ENCODE data around the gene MCU. TPM values are rescaled to one million over a fixed set of nuclear protein-coding genes. Genes with fewer than 3 reads are reported as not detected.
A peak's percentile ranks its signal among the peaks of the same experiment; 100 is the strongest.

The MCU gene
- polyA plus RNA-seq, 1 donor (not counting 4 experiments of a cell fraction or from before 2014, with no cell fraction given) = 103 TPM

- Histone ChIP-seq H2AFZ (ENCODE audit: control insufficient read depth, low read length) (no peak overlapping the region), H3K4me3 (ENCODE audit: control insufficient read depth in 2 of 3, extremely low read depth in 1 of 3, insufficient read depth in 2 of 3, low read depth in 1 of 3, low read length in 3 of 3) (no peak overlapping the region), H3K9me3 (ENCODE audit: control insufficient read depth, low read depth, low read length) (no peaks in the 10 kb centered on the region), H3K79me2 (ENCODE audit: control insufficient read depth, insufficient read depth, low read length) (no peaks in the 10 kb centered on the region), H3K9ac (ENCODE audit: control insufficient read depth, extremely low read depth, insufficient read depth, low read length) (no peak overlapping the region), H3K27ac (ENCODE audit: control insufficient read depth, insufficient read depth, low read length) (peak overlapping the region; percentile 51), H3K4me1 (ENCODE audit: control insufficient read depth, extremely low read depth, insufficient read depth, low read length) (peaks cover 31% of the 10 kb centered on the region), H3K4me2 (ENCODE audit: control insufficient read depth, extremely low read depth, insufficient read depth, low read depth, low read length) (peak overlapping the region; percentile 55), H3K36me3 (ENCODE audit: control insufficient read depth in 2 of 2, extremely low read depth in 1 of 2, insufficient read depth in 2 of 2, low read length in 2 of 2) (peaks cover 4 to 9% of the 10 kb centered on the region in 2 experiments), H4K20me1 (ENCODE audit: control insufficient read depth, extremely low read depth, insufficient read depth, low read length) (no peaks in the 10 kb centered on the region), H3K27me3 (ENCODE audit: control insufficient read depth, extremely low read depth, insufficient read depth, low read length) (no peaks in the 10 kb centered on the region), H3K9me1 (ENCODE audit: control insufficient read depth, extremely low read depth, insufficient read depth, low read length) (no peaks in the 10 kb centered on the region)
- DNase-seq (ENCODE audit: low read depth, low spot score) (peak; percentile 98), FAIRE-seq (peak; percentile 100)
- dilution Hi-C loops (cut with MboI; ENCODE audit: extremely low pct_ligation_motif_present, low sequenced_read_pairs) = no loop called here
- no peak for TF ChIP-seq CTCF (optimal IDR thresholded peaks at IDR 0.05 in 1 of 3, IDR thresholded peaks at IDR 0.05 in 1 of 3, conservative IDR thresholded peaks at IDR 0.05 in 1 of 3; ENCODE audit: extremely low read depth in 1 of 3, insufficient read depth in 2 of 3, low read length in 3 of 3)
- no peak for TF ChIP-seq EZH2 (IDR thresholded peaks at IDR 0.05; ENCODE audit: low read length)
Measured at GRCh38 chr10:72889391-72889831, 197.5 kb downstream of the MCU start.

- no peaks in the 10 kb centered on the region for H3K27me3 ChIP-seq (ENCODE audit: control insufficient read depth, extremely low read depth, insufficient read depth, low read length)
- dilution Hi-C loops (cut with MboI; ENCODE audit: extremely low pct_ligation_motif_present, low sequenced_read_pairs) = no loop called here
Measured at GRCh38 chr10:72890086-72890485, 198.1 kb downstream of the MCU start.

More at GRCh38 chr10:72890086-72890485, 198.1 kb downstream of the MCU start:
- DNase-seq (ENCODE audit: low read depth, low spot score) (no peak), FAIRE-seq (no peak)
- H3K79me2 ChIP-seq (ENCODE audit: control insufficient read depth, insufficient read depth, low read length) = no peaks in the 10 kb centered on the region
- peak overlapping the region; percentile 51 for H3K27ac ChIP-seq (ENCODE audit: control insufficient read depth, insufficient read depth, low read length)
- no peak overlapping the region for H3K9ac ChIP-seq (ENCODE audit: control insufficient read depth, extremely low read depth, insufficient read depth, low read length)
- H3K4me1 ChIP-seq (ENCODE audit: control insufficient read depth, extremely low read depth, insufficient read depth, low read length) = peaks cover 28% of the 10 kb centered on the region
- H3K9me1 ChIP-seq (ENCODE audit: control insufficient read depth, extremely low read depth, insufficient read depth, low read length) = no peaks in the 10 kb centered on the region
- H3K9me3 ChIP-seq (ENCODE audit: control insufficient read depth, low read depth, low read length) = no peaks in the 10 kb centered on the region
- H3K4me3 ChIP-seq (ENCODE audit: control insufficient read depth in 2 of 3, extremely low read depth in 1 of 3, insufficient read depth in 2 of 3, low read depth in 1 of 3, low read length in 3 of 3) = no peak overlapping the region
- peak overlapping the region; percentile 38 for H3K4me2 ChIP-seq (ENCODE audit: control insufficient read depth, extremely low read depth, insufficient read depth, low read depth, low read length)
- no peaks in the 10 kb centered on the region for H4K20me1 ChIP-seq (ENCODE audit: control insufficient read depth, extremely low read depth, insufficient read depth, low read length)
- H2AFZ ChIP-seq (ENCODE audit: control insufficient read depth, low read length) = no peak overlapping the region
- peaks cover 2 to 7% of the 10 kb centered on the region in 2 experiments for H3K36me3 ChIP-seq (ENCODE audit: control insufficient read depth in 2 of 2, extremely low read depth in 1 of 2, insufficient read depth in 2 of 2, low read length in 2 of 2)
- TF ChIP-seq EZH2 (IDR thresholded peaks at IDR 0.05; ENCODE audit: low read length) (no peak), CTCF (optimal IDR thresholded peaks at IDR 0.05 in 1 of 3, IDR thresholded peaks at IDR 0.05 in 1 of 3, conservative IDR thresholded peaks at IDR 0.05 in 1 of 3; ENCODE audit: extremely low read depth in 1 of 3, insufficient read depth in 2 of 3, low read length in 3 of 3) (no peak)

Data from keratinocyte (primary cell).